Nephron progenitor cell (in vitro differentiated cells): ENCODE results near the gene DYRK3.

ENCODE experiments used
- DNase-seq: peaks from one replicate; pipeline ENCODE4 v3.0.0; 2021
- H3K27ac Mint-ChIP-seq: 2 replicates; pipeline ENCODE4 v1.8.0; 2021; ENCODE audit warnings: mild to moderate bottlenecking, moderate library complexity, mixed read lengths
- H3K27me3 Mint-ChIP-seq: 2 replicates; pipeline ENCODE4 v1.8.0; 2021; ENCODE audit warnings: mild to moderate bottlenecking, low read depth, mixed read lengths; ENCODE audit not compliant: poor library complexity
- H3K36me3 Mint-ChIP-seq: 2 replicates; pipeline ENCODE4 v1.8.0; 2021; ENCODE audit warnings: low read depth, mixed read lengths
- H3K4me1 Mint-ChIP-seq: 2 replicates; pipeline ENCODE4 v1.8.0; 2021; ENCODE audit warnings: mixed read lengths
- H3K4me3 Mint-ChIP-seq: 2 replicates; pipeline ENCODE4 v1.8.0; 2021; ENCODE audit warnings: mild to moderate bottlenecking, moderate library complexity, mixed read lengths
- H3K9me3 Mint-ChIP-seq: 2 replicates; pipeline ENCODE4 v1.8.0; 2021; ENCODE audit warnings: mild to moderate bottlenecking, moderate library complexity, mixed read lengths
- TF ChIP-seq, protein P1 (sequence below): fragments of 200-600 bp; sonication (generic); IDR thresholded peaks from 2 replicates; pipeline ENCODE4 v1.5.0; 2021; ENCODE audit warnings: antibody characterized with exemption

The DYRK3 gene

DNA sequence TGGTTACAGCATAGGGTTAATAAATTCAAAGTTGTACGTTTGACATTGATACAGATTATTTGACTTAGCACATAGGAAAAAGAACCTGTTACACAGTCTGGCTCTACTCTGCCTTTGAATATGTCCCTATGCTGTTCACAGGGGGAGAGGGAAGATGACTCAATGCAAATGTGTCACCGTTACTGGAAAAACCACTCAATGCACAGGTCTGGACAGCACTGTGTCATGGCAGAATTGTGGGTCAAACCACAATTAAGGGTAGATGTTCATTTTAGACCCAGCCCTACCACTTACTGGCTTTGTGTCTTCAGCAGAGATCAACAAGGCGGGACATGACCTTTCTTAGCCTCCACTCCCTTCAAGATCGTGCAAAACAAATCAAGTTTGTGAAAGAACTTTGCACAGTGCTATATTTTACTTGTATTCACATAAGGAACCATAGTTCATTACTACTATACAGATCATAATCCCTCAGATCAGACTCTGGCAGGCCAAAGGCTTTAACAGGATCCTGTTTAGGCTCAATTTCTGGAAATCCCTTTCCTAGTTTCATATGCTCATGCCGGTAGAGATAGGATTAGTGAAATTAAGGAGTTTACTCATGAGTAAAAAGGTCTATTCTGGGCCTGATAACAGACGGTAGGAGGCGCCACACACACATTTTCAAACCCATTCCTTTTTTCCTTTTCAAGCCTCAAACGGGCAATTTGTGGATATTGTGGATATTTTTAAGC lies 45.1 kb upstream of the DYRK3 start:
- H3K9me3 Mint-ChIP-seq, result no peaks in the 10 kb centered on the region
- H3K27me3 Mint-ChIP-seq, result no peaks in the 10 kb centered on the region
- H3K4me3 Mint-ChIP-seq, result no peak overlapping the region
- DNase-seq, result no peak
- TF ChIP-seq, protein P1, sequence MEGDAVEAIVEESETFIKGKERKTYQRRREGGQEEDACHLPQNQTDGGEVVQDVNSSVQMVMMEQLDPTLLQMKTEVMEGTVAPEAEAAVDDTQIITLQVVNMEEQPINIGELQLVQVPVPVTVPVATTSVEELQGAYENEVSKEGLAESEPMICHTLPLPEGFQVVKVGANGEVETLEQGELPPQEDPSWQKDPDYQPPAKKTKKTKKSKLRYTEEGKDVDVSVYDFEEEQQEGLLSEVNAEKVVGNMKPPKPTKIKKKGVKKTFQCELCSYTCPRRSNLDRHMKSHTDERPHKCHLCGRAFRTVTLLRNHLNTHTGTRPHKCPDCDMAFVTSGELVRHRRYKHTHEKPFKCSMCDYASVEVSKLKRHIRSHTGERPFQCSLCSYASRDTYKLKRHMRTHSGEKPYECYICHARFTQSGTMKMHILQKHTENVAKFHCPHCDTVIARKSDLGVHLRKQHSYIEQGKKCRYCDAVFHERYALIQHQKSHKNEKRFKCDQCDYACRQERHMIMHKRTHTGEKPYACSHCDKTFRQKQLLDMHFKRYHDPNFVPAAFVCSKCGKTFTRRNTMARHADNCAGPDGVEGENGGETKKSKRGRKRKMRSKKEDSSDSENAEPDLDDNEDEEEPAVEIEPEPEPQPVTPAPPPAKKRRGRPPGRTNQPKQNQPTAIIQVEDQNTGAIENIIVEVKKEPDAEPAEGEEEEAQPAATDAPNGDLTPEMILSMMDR, result no peak
- peaks cover 25% of the 10 kb centered on the region for H3K4me1 Mint-ChIP-seq
- H3K27ac Mint-ChIP-seq, result no peak overlapping the region
- H3K36me3 Mint-ChIP-seq, result peaks cover 43% of the 10 kb centered on the region

DNA sequence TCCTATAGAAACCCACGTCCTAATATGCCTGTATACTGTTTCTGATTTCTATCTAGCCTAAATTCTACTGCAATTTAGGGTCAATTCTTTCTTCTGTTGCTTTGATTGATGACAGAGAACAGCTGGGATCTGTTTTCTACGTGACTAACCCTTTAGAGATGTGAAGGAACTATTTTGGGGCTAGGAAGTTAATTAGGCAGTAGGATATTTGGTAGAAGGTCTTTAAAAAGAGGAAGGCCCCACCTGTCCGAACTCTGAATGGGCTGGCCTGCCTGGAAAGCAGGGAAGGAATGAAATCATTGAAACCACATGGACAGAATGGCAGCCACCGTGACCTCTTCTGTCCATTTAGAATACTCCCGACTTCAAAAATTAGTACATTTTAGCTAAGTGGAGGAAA lies 44.1 kb upstream of the DYRK3 start:
- Mint-ChIP-seq H3K27ac (no peak overlapping the region), H3K4me1 (peaks cover 25% of the 10 kb centered on the region), H3K27me3 (no peaks in the 10 kb centered on the region), H3K9me3 (no peaks in the 10 kb centered on the region), H3K4me3 (no peak overlapping the region), H3K36me3 (peaks cover 52% of the 10 kb centered on the region)
- no peak for DNase-seq
- TF ChIP-seq, protein P1, result no peak

DNA sequence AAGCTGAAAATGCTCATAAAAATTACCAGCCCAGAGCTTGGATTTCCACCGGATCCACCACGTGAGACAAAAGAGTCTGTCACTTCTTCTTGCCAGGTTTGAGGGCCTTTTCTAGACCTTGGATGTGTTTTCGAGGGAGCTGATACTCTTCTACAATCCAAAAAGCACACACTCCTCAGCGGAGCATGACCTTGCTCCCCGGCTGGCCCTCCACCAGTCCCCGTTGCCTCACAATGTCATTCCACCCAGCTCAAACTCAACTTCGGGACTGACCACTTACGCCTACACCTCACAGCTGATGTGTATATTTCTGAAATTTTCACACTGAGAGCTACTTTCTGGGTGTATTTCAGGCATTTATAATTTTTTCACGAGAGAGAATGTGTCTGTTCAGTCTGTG lies 43.6 kb upstream of the DYRK3 start:
- Mint-ChIP-seq H3K4me3 (no peak overlapping the region), H3K9me3 (no peaks in the 10 kb centered on the region), H3K36me3 (peaks cover 55% of the 10 kb centered on the region), H3K4me1 (peaks cover 22% of the 10 kb centered on the region), H3K27ac (peak overlapping the region; percentile 59), H3K27me3 (no peaks in the 10 kb centered on the region)
- TF ChIP-seq, protein P1, result no peak
- no peak for DNase-seq

DNA sequence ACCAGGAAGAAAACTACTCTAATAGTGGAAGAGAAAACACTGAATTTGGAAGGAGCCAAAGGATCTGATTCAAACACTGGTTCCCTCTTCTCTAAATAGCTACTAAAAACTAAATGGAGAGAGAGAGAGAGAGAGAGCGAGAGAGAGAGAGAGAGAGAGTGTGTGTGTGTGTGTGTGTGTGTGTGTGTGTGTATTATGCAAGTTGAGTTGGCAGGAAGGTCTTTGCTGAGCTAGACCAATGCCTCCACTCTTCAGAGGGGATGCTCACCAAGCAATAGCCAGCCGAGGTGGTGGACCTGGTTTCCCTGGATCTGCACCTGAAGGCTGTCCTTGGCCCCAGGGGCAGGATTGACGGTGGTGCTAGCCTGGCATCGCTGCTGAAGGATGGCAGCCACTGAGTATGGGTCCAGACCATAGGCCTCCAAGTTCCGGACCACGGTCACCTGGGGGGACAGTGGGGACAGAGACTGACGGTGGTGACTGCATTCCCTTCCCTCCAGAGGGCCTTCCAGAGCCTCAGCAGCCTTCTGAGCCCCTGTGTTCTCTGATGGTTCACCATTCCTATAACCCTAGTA lies 41.9 kb upstream of the DYRK3 start:
- DNase-seq, result no peak
- H3K9me3 Mint-ChIP-seq, result no peaks in the 10 kb centered on the region
- no peak overlapping the region for H3K4me3 Mint-ChIP-seq
- TF ChIP-seq, protein P1, result no peak
- H3K4me1 Mint-ChIP-seq, result peaks cover 4% of the 10 kb centered on the region
- no peaks in the 10 kb centered on the region for H3K27me3 Mint-ChIP-seq
- H3K27ac Mint-ChIP-seq, result no peak overlapping the region
- H3K36me3 Mint-ChIP-seq, result peaks cover 63% of the 10 kb centered on the region

DNA sequence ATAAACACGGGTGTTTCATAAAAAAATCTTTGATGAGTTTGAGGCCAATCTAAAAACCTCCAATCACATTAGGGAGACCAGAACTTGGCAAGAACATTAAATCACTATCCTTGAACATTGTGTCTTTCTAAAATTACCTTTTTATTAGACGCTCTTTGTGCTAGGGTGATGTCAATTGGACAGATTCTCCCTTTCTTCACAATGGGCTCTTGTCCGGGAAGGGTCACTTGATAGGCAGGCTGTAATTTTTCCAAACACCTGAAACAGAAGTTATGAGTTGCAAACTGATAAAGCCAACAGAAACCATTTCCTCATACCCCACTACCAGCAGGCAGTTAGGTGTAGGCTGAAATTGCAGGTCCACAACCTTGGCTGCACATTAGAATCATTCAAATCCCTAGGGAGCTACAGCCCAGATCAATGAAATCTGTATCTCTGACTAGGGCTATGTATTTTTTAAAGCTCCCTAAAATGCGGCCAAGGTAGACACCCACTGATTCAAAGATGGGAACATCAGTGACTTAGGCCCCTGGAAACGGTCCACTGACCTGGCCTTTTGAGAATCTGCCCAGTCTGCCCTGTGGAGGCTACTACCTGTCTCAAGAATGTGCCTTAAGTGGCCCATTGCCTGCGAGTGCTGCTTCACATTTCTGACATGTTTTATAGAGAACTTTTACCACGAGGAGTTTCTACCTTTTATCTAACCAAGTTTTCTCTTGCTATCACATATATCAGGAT lies 39.6 kb upstream of the DYRK3 start:
- H3K4me1 Mint-ChIP-seq, result no peaks in the 10 kb centered on the region
- no peak overlapping the region for H3K4me3 Mint-ChIP-seq
- H3K36me3 Mint-ChIP-seq, result peaks cover 63% of the 10 kb centered on the region
- H3K9me3 Mint-ChIP-seq, result no peaks in the 10 kb centered on the region
- no peak for DNase-seq
- no peak overlapping the region for H3K27ac Mint-ChIP-seq
- no peaks in the 10 kb centered on the region for H3K27me3 Mint-ChIP-seq
- TF ChIP-seq, protein P1, result no peak
